Measurements from ENCODE around the gene DOK3.

DNA sequence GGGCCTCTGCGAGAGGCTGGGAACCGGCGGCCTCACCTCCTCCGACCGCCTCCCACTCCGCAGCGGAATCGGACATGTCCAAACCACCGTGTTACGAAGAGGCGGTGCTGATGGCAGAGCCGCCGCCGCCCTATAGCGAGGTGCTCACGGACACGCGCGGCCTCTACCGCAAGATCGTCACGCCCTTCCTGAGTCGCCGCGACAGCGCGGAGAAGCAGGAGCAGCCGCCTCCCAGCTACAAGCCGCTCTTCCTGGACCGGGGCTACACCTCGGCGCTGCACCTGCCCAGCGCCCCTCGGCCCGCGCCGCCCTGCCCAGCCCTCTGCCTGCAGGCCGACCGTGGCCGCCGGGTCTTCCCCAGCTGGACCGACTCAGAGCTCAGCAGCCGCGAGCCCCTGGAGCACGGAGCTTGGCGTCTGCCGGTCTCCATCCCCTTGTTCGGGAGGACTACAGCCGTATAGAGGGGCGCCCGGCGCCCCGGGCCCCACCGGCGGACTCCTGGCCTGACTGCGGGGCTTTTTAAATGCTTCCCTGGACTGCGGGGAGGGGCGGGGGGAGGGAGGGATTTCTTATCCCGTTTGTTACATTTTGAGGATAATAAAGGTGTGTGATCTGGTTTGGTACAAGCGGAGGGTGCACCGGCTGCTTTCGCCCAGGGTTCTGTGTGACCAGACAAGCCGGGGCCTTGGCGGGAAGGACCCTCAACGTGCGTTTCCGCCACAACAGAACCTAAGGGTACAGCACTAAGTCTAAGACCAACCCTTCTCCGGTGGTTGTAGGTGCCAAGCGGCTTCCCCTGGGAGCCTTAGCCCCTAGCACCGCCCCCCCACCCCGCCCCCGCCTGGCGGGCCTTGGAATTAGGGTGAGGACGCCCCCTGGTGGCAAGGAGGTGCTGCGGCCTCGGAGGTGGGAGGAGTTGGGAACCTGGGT is 53.7 kb downstream of the DOK3 start:
- TF ChIP-seq CTCF (conservative IDR thresholded peaks at IDR 0.05; ENCODE audit: low read length) (peak; percentile 61), EZH2phosphoT487 (IDR thresholded peaks at IDR 0.05; ENCODE audit: borderline replicate concordance) (no peak)
